ENCODE results near the gene PIK3C2A.
A peak's percentile ranks its signal among the peaks of the same experiment; 100 is the strongest.

PIK3C2A gene

GRCh38 chr11:17163736-17164135 lies 44.0 kb downstream of the PIK3C2A start:
- no peak for DNase-seq (ENCODE audit: extremely low spot score)
- TF ChIP-seq BHLHE40 (IDR thresholded peaks at IDR 0.05; ENCODE audit: borderline replicate concordance) (no peak), SUZ12 (IDR thresholded peaks at IDR 0.05) (no peak), PKNOX1 (IDR thresholded peaks at IDR 0.05) (no peak), FOXK2 (IDR thresholded peaks at IDR 0.05) (no peak), FOXA1 (IDR thresholded peaks at IDR 0.05) (no peak), TARDBP (IDR thresholded peaks at IDR 0.05) (no peak), NFRKB (IDR thresholded peaks at IDR 0.05) (no peak), L3MBTL2 (conservative IDR thresholded peaks at IDR 0.05) (no peak), ZNF384 (IDR thresholded peaks at IDR 0.05) (no peak)
- POLR2A ChIA-PET, result no interaction called here
- CTCF ChIA-PET, result interaction anchor here (0.7 kb wide), 1 partner anchor 218 kb away, joined by 3 read pairs; no protein-coding TSS in a partner anchor

GRCh38 chr11:17163291-17163690 lies 44.5 kb downstream of the PIK3C2A start:
- TF ChIP-seq ELF4 (IDR thresholded peaks at IDR 0.05) (no peak), FOXM1 (IDR thresholded peaks at IDR 0.05; ENCODE audit: borderline replicate concordance) (no peak), ARNT (IDR thresholded peaks at IDR 0.05) (no peak), L3MBTL2 (conservative IDR thresholded peaks at IDR 0.05) (no peak), BHLHE40 (IDR thresholded peaks at IDR 0.05; ENCODE audit: borderline replicate concordance) (no peak), FOXA1 (IDR thresholded peaks at IDR 0.05) (no peak), CTBP1 (IDR thresholded peaks at IDR 0.05; ENCODE audit: borderline replicate concordance) (no peak), LEF1 (IDR thresholded peaks at IDR 0.05; ENCODE audit: borderline replicate concordance) (no peak), PKNOX1 (IDR thresholded peaks at IDR 0.05) (no peak)
- ChIA-PET POLR2A (no interaction called here), CTCF (interaction anchor here (0.7 kb wide), 1 partner anchor 218 kb away, joined by 3 read pairs; no protein-coding TSS in a partner anchor)
- no peak for DNase-seq (ENCODE audit: extremely low spot score)

- CTCF ChIA-PET, result no interaction called here
- no peak for TF ChIP-seq ZNF384 (IDR thresholded peaks at IDR 0.05)
- TF ChIP-seq PKNOX1 (IDR thresholded peaks at IDR 0.05), result peak; percentile 47
- no peak for TF ChIP-seq TARDBP (IDR thresholded peaks at IDR 0.05)
- DNase-seq (ENCODE audit: extremely low spot score), result no peak
- POLR2A ChIA-PET, result no interaction called here
Observed at GRCh38 chr11:17162376-17162775, 45.4 kb downstream of the PIK3C2A start.

GRCh38 chr11:17161515-17161914 lies 46.3 kb downstream of the PIK3C2A start:
- DNase-seq (ENCODE audit: extremely low spot score), result no peak
- ChIA-PET CTCF (no interaction called here), POLR2A (no interaction called here)
- TF ChIP-seq SUZ12 (IDR thresholded peaks at IDR 0.05) (no peak), SP1 (IDR thresholded peaks at IDR 0.05) (no peak), ARNT (IDR thresholded peaks at IDR 0.05) (no peak), ZNF384 (IDR thresholded peaks at IDR 0.05) (no peak), FOXM1 (IDR thresholded peaks at IDR 0.05; ENCODE audit: borderline replicate concordance) (no peak), TARDBP (IDR thresholded peaks at IDR 0.05) (no peak), L3MBTL2 (conservative IDR thresholded peaks at IDR 0.05) (no peak), CTBP1 (IDR thresholded peaks at IDR 0.05; ENCODE audit: borderline replicate concordance) (no peak), FOXK2 (IDR thresholded peaks at IDR 0.05) (no peak), FOXA1 (IDR thresholded peaks at IDR 0.05) (no peak), NFRKB (IDR thresholded peaks at IDR 0.05) (no peak), HDGF (IDR thresholded peaks at IDR 0.05; ENCODE audit: borderline replicate concordance) (no peak), PKNOX1 (IDR thresholded peaks at IDR 0.05) (no peak), ELF4 (IDR thresholded peaks at IDR 0.05) (no peak), LEF1 (IDR thresholded peaks at IDR 0.05; ENCODE audit: borderline replicate concordance) (no peak), BHLHE40 (IDR thresholded peaks at IDR 0.05; ENCODE audit: borderline replicate concordance) (no peak)

- ChIA-PET CTCF (no interaction called here), POLR2A (interaction anchor here (1.1 kb wide), 1 partner anchor 421 kb away, joined by 3 read pairs; the partner anchor contains the start of gene C11orf58)
- DNase-seq (ENCODE audit: extremely low spot score), result no peak
- TF ChIP-seq ELF4 (IDR thresholded peaks at IDR 0.05) (no peak), FOXK2 (IDR thresholded peaks at IDR 0.05) (no peak)
Observed at GRCh38 chr11:17159441-17159840, 48.3 kb downstream of the PIK3C2A start.

Data from HEK293T (cell line).